Measurements from ENCODE around the gene ASTN2.

Gene ASTN2

GRCh38 chr9:117454711-117455110 is 39.9 kb upstream of the ASTN2 start:
- no peak for TF ChIP-seq CTCF (conservative IDR thresholded peaks at IDR 0.05; ENCODE audit: low read length)
- no peak for DNase-seq (ENCODE audit: low read depth)
- no peak overlapping the region for H3K4me3 ChIP-seq (ENCODE audit: low read length)

- TF ChIP-seq CTCF (conservative IDR thresholded peaks at IDR 0.05; ENCODE audit: low read length), result no peak
- H3K4me3 ChIP-seq (ENCODE audit: low read length), result no peak overlapping the region
- no peak for DNase-seq (ENCODE audit: low read depth)
Observed at GRCh38 chr9:117453737-117454136, 38.9 kb upstream of the ASTN2 start.

- no peak overlapping the region for H3K4me3 ChIP-seq (ENCODE audit: low read length)
- TF ChIP-seq CTCF (conservative IDR thresholded peaks at IDR 0.05; ENCODE audit: low read length), result no peak
- no peak for DNase-seq (ENCODE audit: low read depth)
Observed at GRCh38 chr9:117451311-117451710, 36.5 kb upstream of the ASTN2 start.

- TF ChIP-seq CTCF (conservative IDR thresholded peaks at IDR 0.05; ENCODE audit: low read length), result peak; percentile 3; the same call in 1 of the 2 replicates
- no peak overlapping the region for H3K4me3 ChIP-seq (ENCODE audit: low read length)
- no peak for DNase-seq (ENCODE audit: low read depth)
Observed at GRCh38 chr9:117448066-117448465, 33.2 kb upstream of the ASTN2 start.

- no peak for TF ChIP-seq CTCF (conservative IDR thresholded peaks at IDR 0.05; ENCODE audit: low read length)
- H3K4me3 ChIP-seq (ENCODE audit: low read length), result no peak overlapping the region
- DNase-seq (ENCODE audit: low read depth), result no peak
Observed at GRCh38 chr9:117445631-117446030, 30.8 kb upstream of the ASTN2 start.

- no peak for DNase-seq (ENCODE audit: low read depth)
- no peak overlapping the region for H3K4me3 ChIP-seq (ENCODE audit: low read length)
- TF ChIP-seq CTCF (conservative IDR thresholded peaks at IDR 0.05; ENCODE audit: low read length), result no peak
Observed at GRCh38 chr9:117444501-117444900, 29.6 kb upstream of the ASTN2 start.

GRCh38 chr9:117437283-117437682 is 22.4 kb upstream of the ASTN2 start:
- TF ChIP-seq CTCF (conservative IDR thresholded peaks at IDR 0.05; ENCODE audit: low read length), result no peak
- H3K4me3 ChIP-seq (ENCODE audit: low read length), result no peak overlapping the region
- no peak for DNase-seq (ENCODE audit: low read depth)

Data from AG10803 (cell line).